Lower leg skin (tissue), 4 donors: Measurements from ENCODE around the gene AJAP1. TPM values are rescaled to one million over a fixed set of nuclear protein-coding genes. Genes with fewer than 3 reads are reported as not detected.
A peak's percentile ranks its signal among the peaks of the same experiment; 100 is the strongest.

ENCODE experiments used
- DNase-seq, 2 donors: peaks; one replicate each; pipeline ENCODE4 v3.0.0-alpha.2; 2019; ENCODE audit warnings: low spot score in 2 of 2
- H3K4me3 ChIP-seq: fragments of 200-600 bp; sonication (generic); 2 replicates; pipeline ENCODE4 v1.5.1; 2017; ENCODE audit warnings: mild to moderate bottlenecking, low read depth; ENCODE audit not compliant: poor library complexity, severe bottlenecking
- CTCF ChIP-seq, 3 donors: fragments of 450-650 bp; IDR thresholded peaks; one replicate each; pipeline ENCODE4 v1.5.1; 2016; ENCODE audit warnings: antibody characterized with exemption in 3 of 3, mild to moderate bottlenecking in 3 of 3, moderate library complexity in 2 of 3
- POLR2A ChIP-seq, 2 donors: fragments of 450-650 bp; IDR thresholded peaks; one replicate each; pipeline ENCODE4 v1.6.1; 2016 to 2017; ENCODE audit warnings: antibody characterized with exemption in 2 of 2, mild to moderate bottlenecking in 1 of 2, moderate library complexity in 1 of 2
- WGBS, 2 donors: methylation state at CpG; one replicate each; pipeline ENCODE4 v1.1.5; 2018; 5-methylcytosine and 5-hydroxymethylcytosine counted together
- intact Hi-C: fragments of 100-400 bp; cut with DNase I; formaldehyde crosslinking; loops from one replicate; pipeline ENCODE4 v1.15.0; 2023; ENCODE audit warnings: low total_unique reads
- total RNA-seq, 4 donors: library from RNA; depleted of rRNA; stranded (reverse); fragments of >200 nt; gene quantifications; one replicate each; pipeline ENCODE4 v1.1.0, GENCODE V29; 2016

Gene AJAP1
- total RNA-seq, 4 donors from 2014 or later, result 0.69 to 1.7 (median 1.3) TPM

- H3K4me3 ChIP-seq, result no peak overlapping the region
- TF ChIP-seq POLR2A (IDR thresholded peaks at IDR 0.05) (no peak), CTCF (IDR thresholded peaks at IDR 0.05) (no peak)
- intact Hi-C loops, result no loop called here
- 87 to 89% methylated on average over 37 of the region's 37 CpGs for WGBS, 2 donors
- no peak for DNase-seq
Measured at GRCh38 chr1:4772294-4773010, 118.0 kb downstream of the AJAP1 start.

DNA sequence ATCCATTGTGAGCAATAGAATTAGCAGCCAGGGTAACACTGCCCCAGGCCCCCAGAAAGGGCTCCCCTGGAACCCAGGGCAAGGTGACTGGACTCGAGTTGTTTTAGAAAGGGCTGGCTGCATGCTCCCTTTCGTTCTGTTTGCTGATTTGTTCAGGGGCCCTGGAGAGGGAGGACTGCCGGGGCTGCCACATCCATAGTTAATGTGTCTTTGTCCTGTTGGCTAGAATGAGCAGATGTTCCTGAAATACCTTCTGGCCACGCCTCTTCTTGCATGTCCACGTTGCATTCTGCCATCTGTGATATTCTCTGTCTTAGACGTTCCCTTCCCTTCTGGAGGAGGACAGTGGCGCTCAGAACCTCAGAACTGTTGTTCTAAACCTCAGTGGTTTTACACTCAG, 118.8 kb downstream of the AJAP1 start:
- no peak overlapping the region for H3K4me3 ChIP-seq
- 63 to 76% methylated on average over 7 of the region's 7 CpGs for WGBS, 2 donors
- TF ChIP-seq POLR2A (IDR thresholded peaks at IDR 0.05), result no peak
- TF ChIP-seq CTCF (IDR thresholded peaks at IDR 0.05), result no peak

DNA sequence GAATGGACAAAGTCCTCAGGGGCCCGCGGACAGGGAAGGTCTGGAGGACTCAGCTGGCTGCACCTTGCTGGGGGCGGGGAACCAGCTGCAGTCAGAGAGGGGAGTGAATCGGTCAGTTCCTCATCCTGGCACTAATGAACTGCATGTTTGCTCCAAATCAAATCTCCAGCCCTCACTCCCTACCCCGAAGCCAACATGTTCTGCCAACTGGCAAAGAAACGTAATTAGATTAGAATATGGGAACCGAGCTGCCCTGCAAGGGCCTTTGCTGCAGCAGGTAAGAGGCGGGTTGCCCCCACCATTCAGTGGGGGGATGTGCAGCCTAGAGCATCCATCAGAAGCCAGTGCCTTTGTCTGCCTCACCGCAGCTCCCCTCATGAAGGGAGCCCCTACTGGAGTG, 121.1 kb downstream of the AJAP1 start:
- intact Hi-C loops, result no loop called here
- H3K4me3 ChIP-seq, result no peak overlapping the region
- no peak for DNase-seq
- 52 to 58% methylated on average over 9 of the region's 9 CpGs for WGBS, 2 donors
- TF ChIP-seq POLR2A (IDR thresholded peaks at IDR 0.05), result no peak

More for the DNA sequence above, 118.8 kb downstream of the AJAP1 start:
- no peak for DNase-seq
- intact Hi-C loops, result no loop called here

GRCh38 chr1:4778056-4778455, 123.6 kb downstream of the AJAP1 start:
- TF ChIP-seq POLR2A (IDR thresholded peaks at IDR 0.05) (no peak), CTCF (IDR thresholded peaks at IDR 0.05) (no peak)
- no peak overlapping the region for H3K4me3 ChIP-seq
- DNase-seq, result no peak
- intact Hi-C loops, result no loop called here
- 22 to 26% methylated on average over 7 of the region's 7 CpGs for WGBS, 2 donors

DNA sequence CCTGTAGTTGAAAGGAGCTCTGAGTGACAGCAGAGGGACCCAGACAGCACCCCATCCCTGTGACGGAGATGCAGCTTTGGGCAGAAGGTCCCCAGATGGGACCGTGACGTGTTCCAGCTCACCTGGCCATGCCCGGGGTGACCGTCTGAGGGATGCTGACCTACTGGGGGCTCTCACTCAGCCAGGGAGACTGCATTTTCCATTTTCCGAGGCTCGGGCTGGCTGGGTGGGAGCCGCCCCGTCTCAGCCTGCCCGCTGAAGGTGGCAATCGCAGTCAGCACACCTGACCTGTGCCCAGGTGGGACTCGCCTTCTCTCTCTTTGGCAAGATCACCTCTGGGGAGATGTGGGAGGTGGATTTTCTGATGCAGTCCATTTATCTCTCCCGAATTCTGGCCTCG, 127.2 kb downstream of the AJAP1 start:
- TF ChIP-seq CTCF (IDR thresholded peaks at IDR 0.05) (no peak), POLR2A (IDR thresholded peaks at IDR 0.05) (no peak)
- intact Hi-C loops, result no loop called here
- 88 to 92% methylated on average over 14 of the region's 14 CpGs for WGBS, 2 donors
- H3K4me3 ChIP-seq, result no peak overlapping the region
- no peak for DNase-seq

GRCh38 chr1:4784761-4785160, 130.4 kb downstream of the AJAP1 start:
- no peak overlapping the region for H3K4me3 ChIP-seq
- intact Hi-C loops, result no loop called here
- no peak for TF ChIP-seq CTCF (IDR thresholded peaks at IDR 0.05)
- 66 to 71% methylated on average over 12 to 17 of the region's 17 CpGs for WGBS, 2 donors
- peak in 1 of 2 donors; percentile 81 for DNase-seq
